GM18873 (cell line): Measurements from ENCODE around the gene STX3.

Source experiments
- ATAC-seq: cut with Tn5 transposase; IDR thresholded peaks from one replicate; pipeline ENCODE4 v1.9.1; 2021; ENCODE audit warnings: mild to moderate bottlenecking, moderate library complexity, moderate number of reproducible peaks; ENCODE audit not compliant: unreplicated experiment, low FRiP score

STX3 gene

DNA sequence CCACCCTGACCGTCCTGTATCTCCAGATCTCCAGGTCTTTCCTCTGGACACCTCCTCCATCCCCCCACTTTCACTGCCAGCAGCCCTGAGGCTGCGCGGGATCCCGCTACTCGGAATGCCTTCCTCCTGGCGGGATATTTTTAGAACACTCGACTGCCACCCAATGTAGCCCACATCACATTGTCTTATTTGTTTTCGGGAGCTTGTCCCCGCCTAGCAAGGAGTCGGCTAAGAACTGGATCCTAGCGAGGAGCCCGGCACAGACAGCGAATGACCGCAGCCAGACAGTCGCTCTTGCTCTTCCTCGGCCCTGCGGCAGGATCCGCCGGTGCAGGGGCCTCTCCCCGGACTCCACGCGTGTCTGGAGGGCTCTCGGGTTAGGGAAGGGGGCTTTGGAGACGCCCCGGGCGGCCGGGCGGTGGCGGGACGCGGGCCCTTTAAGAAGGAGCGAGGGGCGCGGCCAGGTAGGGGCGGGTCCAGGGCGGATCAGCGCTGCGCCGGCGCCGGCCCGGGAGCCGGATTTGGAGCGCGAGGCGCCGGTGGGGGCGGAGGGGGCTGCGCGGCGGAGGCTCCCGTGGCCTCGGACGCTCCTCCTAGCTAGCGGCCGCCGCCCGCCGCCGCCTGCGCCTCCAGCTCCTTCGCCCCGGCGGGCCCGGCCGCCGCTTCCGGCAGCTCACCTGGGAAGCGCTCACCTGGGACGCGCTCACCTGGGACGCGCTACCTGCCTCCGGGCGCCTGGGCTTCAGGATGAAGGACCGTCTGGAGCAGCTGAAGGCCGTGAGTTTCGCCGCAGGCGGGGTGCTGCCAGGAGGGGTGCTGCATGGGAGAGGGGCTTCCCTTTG lies at the start of gene STX3:
Gene STX3, plus strand, starts transcription at position 518 of the 842 bp plus-strand sequence. Its CDS starts 230 bp downstream, at position 748.
- ATAC-seq: no peak

DNA sequence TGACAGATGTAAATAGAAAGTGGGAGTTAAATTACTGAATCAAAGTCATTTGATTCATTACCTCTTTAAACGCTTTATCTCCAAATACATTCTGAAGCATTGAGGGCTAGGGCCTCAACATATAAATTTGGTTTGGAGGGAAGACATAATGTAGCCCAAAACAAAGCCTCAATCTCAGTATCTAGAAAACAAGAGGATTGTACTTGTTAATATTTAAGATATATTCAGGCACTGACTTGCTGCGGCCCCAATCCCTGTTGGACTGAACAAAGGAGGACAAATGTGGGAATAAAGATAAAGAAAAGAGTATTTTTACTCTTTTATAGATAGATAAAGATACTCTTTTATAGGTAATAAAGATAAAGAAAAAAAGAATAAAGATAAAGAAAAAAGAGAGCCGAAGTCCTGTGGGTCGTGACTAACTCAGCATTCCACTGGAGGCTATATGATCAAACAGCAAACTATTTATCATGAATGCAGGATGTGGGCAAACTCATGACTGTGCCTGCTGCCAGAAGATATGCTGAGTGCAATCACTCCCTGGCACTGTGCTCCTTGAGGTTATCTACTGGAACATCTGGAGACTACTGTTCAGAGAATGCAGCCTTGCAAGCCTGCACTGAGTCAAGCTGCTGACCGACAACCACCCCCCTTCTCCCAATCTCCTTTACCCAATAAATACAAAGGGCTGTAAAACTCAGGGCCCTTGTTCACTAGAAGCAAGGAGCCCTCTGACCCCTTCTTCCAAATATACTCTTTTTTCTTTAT lies 48.5 kb upstream of the STX3 start:
- ATAC-seq: no peak

DNA sequence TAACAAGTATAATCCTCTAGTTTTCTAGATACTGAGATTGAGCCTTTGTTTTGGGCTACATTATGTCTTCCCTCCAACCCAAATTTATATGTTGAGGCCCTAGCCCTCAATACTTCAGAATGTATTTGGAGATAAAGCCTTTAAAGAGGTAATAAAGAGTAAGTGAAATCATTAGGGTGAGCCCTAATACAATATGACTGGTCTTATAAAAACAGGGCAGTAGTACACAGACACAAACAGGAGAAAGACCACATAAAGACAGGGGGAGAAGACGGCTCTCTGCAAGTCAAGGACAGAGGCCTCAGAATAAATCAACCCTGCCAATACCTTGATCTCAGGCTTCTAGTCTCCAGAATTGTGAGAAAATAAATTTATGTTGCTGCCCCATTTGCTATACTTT lies 47.8 kb upstream of the STX3 start:
- ATAC-seq: no peak

DNA sequence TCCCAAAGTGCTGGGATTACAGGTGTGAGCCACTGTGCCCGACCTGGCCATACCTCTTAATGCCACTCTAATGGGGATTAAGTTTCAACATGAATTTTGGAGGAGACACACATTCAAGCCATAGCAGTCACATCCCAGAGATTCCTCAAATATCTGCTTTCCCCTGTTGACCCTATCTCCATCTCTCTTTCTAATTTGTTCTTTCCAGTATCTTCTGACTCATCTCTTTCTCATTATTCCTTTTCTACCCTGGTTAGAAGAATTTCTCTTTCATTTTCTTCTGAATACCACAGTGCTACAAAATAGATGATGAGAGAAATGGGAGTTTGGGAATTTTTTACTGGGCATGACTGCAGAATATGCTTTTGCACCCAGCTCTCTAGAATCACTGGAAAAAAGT lies 46.6 kb upstream of the STX3 start:
- no peak for ATAC-seq

DNA sequence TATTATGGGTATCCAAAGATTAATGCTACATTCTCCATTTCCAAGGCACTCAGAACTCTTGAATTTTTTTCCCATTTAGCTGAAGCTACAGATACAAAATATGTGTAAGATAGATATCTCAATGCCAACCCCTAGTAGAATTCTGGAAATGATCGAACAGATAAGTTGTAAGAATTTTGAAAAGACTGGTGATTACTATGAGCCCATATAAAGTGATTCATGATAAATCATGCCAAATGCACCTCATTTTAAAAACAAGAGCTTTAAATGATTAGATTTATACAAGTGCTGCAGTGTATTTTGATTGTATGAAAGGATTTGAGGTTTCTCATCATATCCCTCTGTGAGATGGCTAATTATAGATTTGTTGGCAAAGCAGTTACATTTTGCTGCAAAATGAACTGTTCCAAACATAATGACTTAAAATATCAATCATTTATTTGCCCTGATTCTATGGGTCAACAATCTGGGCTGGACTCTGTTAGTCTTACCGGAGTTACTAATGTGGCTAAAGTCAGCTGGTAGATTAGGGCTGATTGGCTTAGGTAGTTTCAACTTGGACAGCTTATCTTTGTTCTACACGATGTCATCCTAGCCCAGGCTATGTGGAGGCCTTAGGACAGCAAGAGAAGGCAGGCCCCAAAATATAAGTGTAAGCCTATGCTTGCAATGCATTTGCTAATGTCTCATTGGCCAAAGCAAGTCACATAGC lies 44.9 kb upstream of the STX3 start:
- ATAC-seq: no peak

DNA sequence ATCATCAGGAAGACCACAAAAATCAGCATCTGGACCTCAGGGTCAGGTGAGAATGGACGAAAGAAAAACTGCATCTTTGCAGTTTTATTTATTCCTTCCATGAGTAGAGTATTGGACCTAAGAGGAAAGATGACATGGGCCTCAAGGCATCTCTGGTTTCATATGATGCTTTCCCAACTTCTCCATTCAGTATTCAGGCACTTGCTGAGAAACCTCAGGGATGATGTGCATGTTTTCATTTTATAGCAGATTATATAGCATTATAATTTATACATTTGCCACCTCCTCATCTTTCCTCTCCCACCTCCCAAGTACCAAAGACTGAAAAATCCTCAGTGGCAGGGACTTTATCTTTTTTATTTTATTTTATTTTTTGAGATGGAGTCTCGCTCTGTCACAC lies 41.4 kb upstream of the STX3 start, which contains the start of gene OR10V1:
Gene OR10V1, minus strand, starts transcription at position 101 of the 400 bp plus-strand sequence. Its CDS starts 0 bp downstream, at position 101.
- ATAC-seq: no peak

DNA sequence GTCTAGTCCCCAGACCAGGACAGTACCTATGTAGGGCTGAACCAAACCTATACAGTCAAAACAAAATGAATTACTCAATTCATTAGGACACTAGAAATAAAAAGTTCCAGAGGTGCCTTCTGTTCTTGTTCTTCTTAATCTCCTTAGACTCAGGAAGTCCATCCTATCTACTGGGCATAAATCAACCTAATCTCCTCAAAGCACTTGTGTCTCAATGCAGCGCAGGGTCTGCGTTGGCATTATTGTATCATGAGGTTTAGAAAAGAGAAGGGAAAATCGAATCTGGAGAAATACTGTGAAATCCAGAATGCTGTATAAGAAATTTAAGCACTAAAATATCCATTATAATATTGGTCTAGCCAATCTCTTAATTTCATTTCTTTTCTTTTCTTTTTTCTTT lies 39.1 kb upstream of the STX3 start:
- ATAC-seq: no peak

DNA sequence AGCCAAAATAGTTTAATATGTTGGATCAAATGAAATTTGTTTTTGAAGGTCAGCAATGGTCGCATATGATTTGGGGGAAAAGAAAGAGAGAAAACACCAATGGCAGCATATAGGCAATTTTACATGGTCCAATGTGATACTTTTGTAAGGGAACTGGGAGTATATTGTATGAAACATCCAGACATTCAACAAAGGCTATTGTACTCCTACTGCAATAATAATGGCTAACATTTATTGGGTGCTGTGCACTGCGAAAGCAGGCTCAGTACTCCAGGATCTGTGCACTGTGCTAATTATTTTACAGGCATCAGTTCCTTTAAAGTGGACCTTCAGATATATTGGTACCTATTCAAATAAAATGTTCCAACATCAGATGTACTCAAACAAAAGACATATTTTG lies 35.6 kb upstream of the STX3 start:
- no peak for ATAC-seq

DNA sequence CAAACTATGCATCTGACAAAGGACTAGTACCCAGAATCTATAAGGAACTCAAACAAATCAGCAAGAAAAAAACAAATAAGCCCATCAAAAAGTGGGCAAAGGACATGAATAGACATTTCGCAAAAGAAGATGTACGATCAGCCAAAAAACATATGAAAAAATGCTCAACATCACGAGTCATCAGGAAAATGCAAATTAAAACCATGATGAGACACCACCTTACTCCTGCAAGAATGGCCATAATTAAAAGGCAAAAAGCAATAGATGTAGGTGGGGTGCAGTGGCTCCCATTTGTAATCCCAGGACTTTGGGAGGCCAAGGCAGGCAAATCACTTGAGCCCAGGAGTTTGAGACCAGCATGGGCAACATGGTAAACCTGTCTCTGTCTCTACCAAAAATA lies 31.1 kb upstream of the STX3 start:
- no peak for ATAC-seq

DNA sequence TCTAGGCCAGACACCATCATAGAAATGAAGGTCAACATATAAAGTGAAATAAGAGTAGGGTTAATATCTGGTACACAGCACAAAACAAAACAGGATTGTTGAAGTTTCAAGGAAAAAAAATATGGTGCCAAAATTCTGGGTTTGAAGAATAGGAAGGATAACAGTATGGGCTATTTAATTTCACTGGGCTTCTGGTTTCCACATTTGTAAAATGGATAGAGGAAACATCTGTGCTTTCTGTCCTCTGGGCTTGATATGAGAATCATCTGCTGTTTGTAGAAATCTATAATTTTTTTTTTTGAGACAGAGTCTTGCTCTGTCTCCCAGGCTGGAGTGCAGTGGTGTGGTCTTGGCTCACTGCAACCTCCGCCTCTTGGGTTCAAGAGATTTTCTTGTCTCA lies 27.8 kb upstream of the STX3 start:
- no peak for ATAC-seq

DNA sequence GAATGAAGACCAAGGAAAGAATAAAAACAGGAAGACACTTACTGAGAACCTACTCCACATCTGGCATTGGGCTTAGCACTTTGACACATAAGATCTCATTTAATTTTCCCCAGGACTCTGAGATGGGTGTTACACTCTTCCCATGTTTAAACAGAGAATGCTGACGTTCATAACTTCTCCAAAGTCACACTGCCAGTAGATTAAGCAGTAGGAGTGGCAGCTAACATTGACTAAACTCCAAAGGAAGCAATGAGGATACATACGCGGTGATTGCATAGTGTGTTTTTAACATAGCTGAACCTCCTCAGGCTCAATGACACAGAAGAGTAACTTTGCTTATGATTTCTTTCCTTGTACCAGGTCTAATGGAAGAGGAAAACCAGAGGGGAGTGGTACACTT lies 27.0 kb upstream of the STX3 start:
- ATAC-seq: no peak

DNA sequence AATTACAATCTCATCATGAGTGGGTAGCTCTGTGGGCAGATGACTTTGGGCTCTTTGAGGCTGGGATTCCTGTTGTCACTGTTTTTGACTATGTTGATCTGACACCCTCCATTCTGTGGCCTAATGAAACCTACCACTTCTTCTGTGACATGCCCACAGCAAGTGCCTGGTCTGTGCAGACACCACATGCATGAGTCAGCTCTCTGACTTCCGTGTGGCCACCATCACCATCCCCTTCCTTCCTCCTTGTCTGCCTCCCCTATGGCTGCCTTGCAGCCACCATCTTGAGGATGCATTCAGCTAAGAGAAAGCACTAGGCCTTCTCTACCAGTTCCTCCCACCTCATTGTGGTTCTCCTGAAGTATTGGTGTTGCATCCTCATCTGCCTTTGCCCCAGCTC lies 26.3 kb upstream of the STX3 start:
- ATAC-seq: no peak

DNA sequence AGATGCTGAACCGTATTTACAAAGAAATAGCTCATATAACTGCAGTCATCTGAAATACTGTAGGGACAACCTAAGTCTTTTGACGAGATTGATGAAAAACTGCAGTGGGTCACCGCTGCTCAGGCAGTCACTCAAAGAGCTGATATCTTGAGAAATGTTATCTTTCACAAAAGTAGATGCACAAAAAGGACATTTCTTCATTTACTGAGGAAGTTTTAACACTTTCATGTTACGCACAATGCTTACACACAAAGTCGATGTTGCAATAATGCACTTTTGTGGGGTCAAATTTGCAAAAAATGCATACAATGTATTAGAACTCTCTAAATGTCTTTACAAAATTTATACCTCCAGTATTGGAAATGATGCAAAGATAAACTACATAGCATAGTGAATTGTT lies 25.3 kb upstream of the STX3 start:
- ATAC-seq: no peak

DNA sequence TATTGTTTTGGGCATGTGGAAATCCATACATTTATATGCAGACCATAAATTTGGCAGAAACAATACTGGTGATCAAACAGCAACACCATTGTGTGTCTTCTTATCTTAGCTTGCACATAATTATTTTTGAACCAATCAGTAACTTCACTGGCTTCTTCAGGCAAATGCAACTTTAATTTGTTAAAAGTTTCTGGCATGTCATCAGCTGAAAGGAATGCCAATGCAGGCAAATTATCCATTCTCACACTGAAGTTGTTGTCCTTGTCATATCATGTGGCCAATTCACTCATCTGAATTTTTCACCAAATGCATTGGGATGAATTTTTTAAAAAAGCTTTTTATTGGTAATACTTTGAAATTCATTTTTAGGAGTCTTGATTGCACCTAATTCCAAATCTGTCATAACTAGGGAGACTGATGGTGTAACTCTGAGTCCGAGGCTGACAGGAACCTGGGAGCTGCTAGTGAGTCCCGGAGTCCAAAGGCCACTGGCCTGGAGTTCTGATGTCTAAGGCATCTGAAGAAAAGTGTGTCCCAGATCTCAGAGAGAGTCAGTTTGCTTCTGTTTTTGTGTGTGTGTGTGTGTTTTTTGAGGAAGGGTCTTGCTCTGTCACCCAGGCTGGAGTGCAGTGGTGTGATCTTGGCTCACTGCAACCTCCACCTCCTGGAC lies 24.1 kb upstream of the STX3 start:
- no peak for ATAC-seq

DNA sequence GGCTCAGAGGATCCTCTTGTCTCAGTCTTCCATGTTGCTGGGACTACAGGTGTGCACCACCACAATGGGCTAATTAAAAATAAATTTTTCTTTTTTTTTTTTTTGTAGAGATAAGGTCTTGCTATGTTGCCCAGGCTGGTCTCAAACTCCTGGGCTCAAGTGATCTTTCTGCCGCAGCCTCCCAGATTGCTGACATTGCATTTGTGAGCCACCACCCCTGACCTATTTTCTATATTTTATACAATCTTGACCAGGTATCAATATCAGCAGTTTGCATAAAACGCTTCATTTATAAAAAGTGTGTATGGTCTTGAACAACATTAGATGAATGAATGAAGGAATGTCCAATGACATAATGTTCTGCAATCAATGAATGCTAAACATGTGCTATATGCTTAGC lies 9.1 kb upstream of the STX3 start:
- no peak for ATAC-seq

DNA sequence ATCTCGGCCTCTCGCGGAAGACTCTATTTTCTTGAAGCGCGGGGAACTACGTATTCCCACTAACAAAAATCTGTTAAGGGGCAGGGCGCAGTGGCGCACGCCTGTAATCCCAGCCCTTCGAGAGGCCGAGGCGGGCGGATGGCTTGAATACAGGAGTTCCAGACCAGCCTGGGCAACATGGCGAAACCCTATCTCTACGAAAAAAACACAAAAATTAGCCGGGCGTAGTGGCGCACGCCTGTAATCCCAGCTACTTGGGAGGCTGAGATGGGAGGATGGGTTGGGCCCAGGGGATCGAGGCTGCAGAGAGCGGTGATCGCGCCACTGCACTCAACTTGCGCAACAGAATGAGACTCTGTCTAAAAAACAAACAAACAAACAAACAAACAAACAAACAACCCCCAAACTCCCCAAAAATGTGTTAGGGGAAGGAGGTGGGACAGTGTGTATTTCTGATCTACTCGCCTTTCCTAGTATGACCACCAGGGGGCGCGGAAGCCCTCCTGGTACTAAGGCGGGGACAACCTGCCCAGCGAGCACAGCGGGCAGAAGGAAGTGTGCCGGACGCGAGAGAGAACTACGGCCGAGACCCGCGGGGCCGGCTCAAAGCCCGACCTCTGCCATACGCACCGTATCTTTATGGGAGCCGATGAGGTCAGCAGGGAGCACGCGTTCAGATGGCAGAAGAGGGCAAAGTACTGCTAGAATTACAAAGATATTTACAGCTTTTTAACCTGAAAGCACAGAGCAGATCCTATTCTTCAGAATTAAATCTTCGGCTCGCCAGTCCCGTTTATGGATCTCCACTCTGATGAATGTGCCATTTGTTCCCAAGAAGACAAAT lies 1.3 kb upstream of the STX3 start:
- peak; percentile 78 for ATAC-seq

DNA sequence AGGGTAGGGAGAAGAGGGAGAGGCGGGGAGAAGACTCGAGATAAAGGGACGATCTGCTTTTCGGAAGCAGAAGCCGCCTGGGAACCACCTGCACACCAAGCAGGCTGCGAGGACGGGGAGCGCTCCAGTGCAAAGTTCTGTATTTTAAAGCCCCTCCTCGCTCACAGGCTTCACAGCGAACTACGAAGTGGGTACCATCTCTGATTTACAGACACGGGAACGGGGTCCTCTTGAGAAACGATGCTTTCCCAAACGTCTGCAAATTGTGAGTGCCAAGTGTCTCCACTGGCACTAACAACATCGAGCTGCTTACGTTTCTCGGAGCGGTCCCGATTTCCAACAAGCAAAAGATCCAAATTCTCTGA lies 700 bp upstream of the STX3 start:
- ATAC-seq: no peak

DNA sequence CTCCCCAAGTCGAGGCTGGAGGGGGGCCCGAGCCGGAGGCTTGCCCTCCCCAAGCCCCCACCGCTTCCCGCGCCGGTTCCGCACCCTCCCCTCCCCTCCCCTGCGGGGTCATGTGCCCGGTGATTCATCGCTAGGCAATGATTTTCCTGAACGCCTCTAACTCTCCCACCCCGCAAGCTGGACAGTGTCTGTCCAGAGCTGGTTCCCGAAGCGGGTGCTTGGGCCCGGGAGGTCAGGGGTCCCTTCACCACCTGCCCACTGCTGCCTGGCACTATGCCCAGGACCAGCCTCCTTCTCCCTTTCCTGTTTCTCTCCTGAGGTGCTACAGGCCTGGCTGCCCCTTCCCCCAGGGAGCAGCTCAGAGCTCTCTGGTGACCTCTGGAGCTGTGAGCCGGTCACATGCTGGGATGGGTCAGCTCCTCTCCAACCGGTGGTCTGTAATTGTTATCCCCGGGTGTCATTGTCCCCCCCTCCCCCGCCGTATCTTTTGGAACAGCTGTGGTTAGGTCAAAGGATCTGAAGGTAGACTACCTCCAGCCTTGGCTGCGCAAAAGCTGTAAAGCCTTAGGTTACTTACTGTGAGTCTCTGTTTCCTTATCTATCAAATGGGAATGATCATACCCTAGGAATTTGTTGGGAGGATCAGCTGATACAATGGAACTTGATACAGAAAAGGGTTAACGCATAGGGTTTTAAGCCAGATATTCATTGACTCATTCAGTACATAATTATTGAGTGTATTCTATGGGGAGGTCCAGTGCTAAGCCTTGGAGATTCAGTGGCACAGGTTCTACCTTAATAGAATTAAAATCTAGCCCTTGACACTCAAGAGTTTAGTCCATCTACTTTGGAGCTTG lies 753 bp downstream of the STX3 start:
- no peak for ATAC-seq

DNA sequence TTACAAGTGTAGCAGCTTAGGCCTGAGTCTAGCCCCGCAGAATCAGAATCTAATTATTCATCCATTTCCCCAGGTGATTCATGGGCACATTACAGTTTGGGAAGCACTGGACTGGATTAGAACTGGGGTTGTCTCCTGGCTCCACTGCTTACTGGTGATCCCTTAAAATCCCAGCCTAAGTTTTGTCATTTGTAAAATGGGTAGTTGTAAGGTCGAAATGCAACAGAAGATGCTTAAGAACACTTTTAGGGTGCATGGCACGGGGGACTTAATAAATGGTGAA lies 1.3 kb downstream of the STX3 start:
- ATAC-seq: no peak
